Esophagus squamous epithelium (tissue), 5 donors: Measurements from ENCODE around the gene SPATS2. TPM values are rescaled to one million over a fixed set of nuclear protein-coding genes. Genes with fewer than 3 reads are reported as not detected.

Experiments
- DNase-seq: peaks from one replicate; lab custom pipeline; 2025; lab: John Stamatoyannopoulos, UW
- H3K27ac ChIP-seq, 4 donors: fragments of 200-600 bp; sonication (generic); one replicate each; pipeline ENCODE4 v1.5.1; 2016 to 2019; ENCODE audit warnings: mild to moderate bottlenecking in 1 of 4
- H3K27me3 ChIP-seq, 4 donors: fragments of 200-600 bp; sonication (generic); 1 replicate in 3 of 4; 2 replicates in 1 of 4; pipeline versions ENCODE4 v1.5.1 to v1.6.0; 2017 to 2021; ENCODE audit warnings: antibody characterized with exemption in 1 of 4
- H3K36me3 ChIP-seq, 3 donors: fragments of 200-600 bp; sonication (generic); one replicate each; pipeline ENCODE4 v1.5.1; 2016 to 2019
- H3K4me1 ChIP-seq, 3 donors: fragments of 200-600 bp; sonication (generic); one replicate each; pipeline ENCODE4 v1.5.1; 2017 to 2019
- H3K4me3 ChIP-seq, 4 donors: fragments of 200-600 bp; sonication (generic); 1 replicate in 3 of 4; 2 replicates in 1 of 4; pipeline ENCODE4 v1.5.1; 2016 to 2019; ENCODE audit warnings: mild to moderate bottlenecking in 2 of 4, moderate library complexity in 1 of 4
- H3K9me3 ChIP-seq, 3 donors: fragments of 200-600 bp; sonication (generic); one replicate each; pipeline ENCODE4 v1.5.1; 2016 to 2019
- CTCF ChIP-seq, 6 experiments: fragments of 450-650 bp in 4 of 6; fragments of 200-600 bp in 2 of 6; sonication (generic) in 2 of 6; IDR thresholded peaks; one replicate each; pipeline ENCODE4 v1.5.1; 2016 to 2019; ENCODE audit warnings: antibody characterized with exemption in 6 of 6, mild to moderate bottlenecking in 4 of 6, moderate library complexity in 4 of 6
- POLR2A ChIP-seq, 4 donors: fragments of 450-650 bp; IDR thresholded peaks; one replicate each; pipeline ENCODE4 v1.6.1; 2017; ENCODE audit warnings: antibody characterized with exemption in 4 of 4, mild to moderate bottlenecking in 4 of 4, moderate library complexity in 3 of 4
- WGBS, 2 donors: methylation state at CpG; one replicate each; pipeline ENCODE4 v1.1.5; 2018; 5-methylcytosine and 5-hydroxymethylcytosine counted together
- intact Hi-C: fragments of 100-400 bp; cut with DNase I; formaldehyde crosslinking; loops from one replicate; pipeline ENCODE4 v1.15.0; 2022
- total RNA-seq, 4 donors: library from RNA; depleted of rRNA; stranded (reverse); fragments of >200 nt; gene quantifications; one replicate each; pipeline ENCODE4 v1.1.0, GENCODE V29; 2016
- donor health status: DM: yes; HTN: yes; CAD: no.

Gene SPATS2
- total RNA-seq, 4 donors from 2014 or later, result 4.8 to 9.8 (median 8.5) TPM

DNA sequence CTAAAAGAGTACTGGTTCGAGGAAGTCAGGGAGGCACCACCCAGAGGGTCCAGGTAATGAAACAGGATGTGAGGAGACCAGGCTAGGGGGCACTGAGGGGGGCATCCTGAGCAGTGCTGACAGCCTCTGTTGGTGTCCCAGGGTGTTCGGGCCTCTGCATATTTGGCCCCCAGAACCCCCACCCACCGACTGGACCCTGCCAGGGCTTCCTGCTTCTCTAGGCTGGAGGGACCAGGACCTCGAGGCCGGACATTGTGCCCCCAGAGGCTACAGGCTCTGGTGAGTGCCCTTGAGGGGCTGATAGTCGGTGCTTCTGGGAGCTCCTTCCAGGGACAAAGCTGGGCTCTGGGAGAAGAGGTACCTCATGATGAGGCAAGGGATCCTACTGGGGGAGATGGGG is 41.7 kb upstream of the SPATS2 start:
- intact Hi-C loops, result no loop called here
- TF ChIP-seq POLR2A (IDR thresholded peaks at IDR 0.05), result no peak
- TF ChIP-seq CTCF (IDR thresholded peaks at IDR 0.05), result no peak
- H3K4me3 ChIP-seq, result no peak overlapping the region
- 80% methylated on average over 1 of the region's 6 CpGs; no CpG with 5 or more reads in 1 of the 2 donors for WGBS, 2 donors
- H3K9me3 ChIP-seq, result no peaks in the 10 kb centered on the region
- peaks cover 0 to 4% (median 0%) of the 10 kb centered on the region in 4 donors for H3K27me3 ChIP-seq
- DNase-seq, result no peak
- no peak overlapping the region for H3K27ac ChIP-seq
- peaks cover 8 to 19% (median 12%) of the 10 kb centered on the region in 3 donors for H3K4me1 ChIP-seq
- H3K36me3 ChIP-seq, result peaks cover 0 to 8% (median 0%) of the 10 kb centered on the region in 3 donors

GRCh38 chr12:49327368-49327767 is 39.9 kb upstream of the SPATS2 start:
- H3K4me1 ChIP-seq, result peaks cover 8 to 19% (median 8%) of the 10 kb centered on the region in 3 donors
- no peak for DNase-seq
- TF ChIP-seq POLR2A (IDR thresholded peaks at IDR 0.05) (no peak), CTCF (IDR thresholded peaks at IDR 0.05) (no peak)
- H3K9me3 ChIP-seq, result no peaks in the 10 kb centered on the region
- H3K36me3 ChIP-seq, result peaks cover 0 to 8% (median 0%) of the 10 kb centered on the region in 3 donors
- intact Hi-C loops, result no loop called here
- peaks cover 0 to 19% (median 0%) of the 10 kb centered on the region in 4 donors for H3K27me3 ChIP-seq
- no peak overlapping the region for H3K4me3 ChIP-seq
- H3K27ac ChIP-seq, result no peak overlapping the region

DNA sequence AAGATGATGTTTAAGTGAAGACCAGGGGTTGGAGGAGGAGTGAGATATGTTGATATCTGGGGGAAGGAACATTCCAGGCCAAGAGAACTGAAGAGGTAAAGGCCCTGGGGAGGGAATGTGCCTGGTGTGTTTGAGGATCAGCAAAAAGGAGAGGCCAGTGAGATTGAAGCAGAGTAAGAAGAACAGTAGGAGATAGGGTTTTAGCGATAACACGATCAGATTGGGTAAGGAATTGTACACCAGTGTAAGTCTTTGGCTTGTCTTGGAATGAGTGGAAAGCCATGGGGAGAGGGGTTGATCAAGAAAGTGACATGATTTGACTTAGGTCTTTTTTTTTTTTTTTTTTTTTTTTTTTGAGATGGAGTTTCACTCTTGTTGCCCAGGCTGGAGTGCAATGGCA is 39.4 kb upstream of the SPATS2 start:
- Histone ChIP-seq H3K4me1 (peaks cover 7 to 22% (median 10%) of the 10 kb centered on the region in 3 donors), H3K36me3 (peaks cover 0 to 8% (median 0%) of the 10 kb centered on the region in 3 donors), H3K4me3 (no peak overlapping the region), H3K27ac (no peak overlapping the region), H3K27me3 (peaks cover 0 to 24% (median 0%) of the 10 kb centered on the region in 4 donors), H3K9me3 (no peaks in the 10 kb centered on the region)
- no peak for DNase-seq
- intact Hi-C loops, result no loop called here
- no peak for TF ChIP-seq POLR2A (IDR thresholded peaks at IDR 0.05)
- no peak for TF ChIP-seq CTCF (IDR thresholded peaks at IDR 0.05)
- 89 to 96% methylated on average over 2 of the region's 2 CpGs for WGBS, 2 donors

DNA sequence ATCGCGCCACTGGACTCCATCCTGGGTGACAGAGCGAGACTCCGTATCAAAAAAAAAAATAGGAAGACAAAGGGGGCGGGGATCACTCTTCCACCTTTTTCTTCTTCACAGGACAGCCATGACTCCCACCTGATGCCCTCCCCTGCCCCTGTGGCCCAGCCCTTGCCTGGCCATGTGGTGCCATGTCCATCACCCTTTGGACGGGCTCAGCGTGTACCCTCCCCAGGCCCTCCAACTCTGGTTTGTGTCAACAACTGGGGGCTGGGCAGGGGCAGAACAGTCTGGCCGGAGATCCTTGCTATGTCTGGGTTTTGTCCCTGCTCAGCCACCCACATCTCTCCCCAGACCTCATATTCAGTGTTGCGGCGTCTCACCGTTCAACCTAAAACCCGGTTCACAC is 38.4 kb upstream of the SPATS2 start:
- WGBS, 2 donors, result 90 to 94% methylated on average over 3 to 6 of the region's 12 CpGs
- Histone ChIP-seq H3K36me3 (peaks cover 0 to 8% (median 0%) of the 10 kb centered on the region in 3 donors), H3K27me3 (peaks cover 0 to 33% (median 0%) of the 10 kb centered on the region in 4 donors), H3K9me3 (no peaks in the 10 kb centered on the region), H3K4me3 (no peak overlapping the region), H3K27ac (no peak overlapping the region), H3K4me1 (peaks cover 1 to 20% (median 6%) of the 10 kb centered on the region in 3 donors)
- intact Hi-C loops, result no loop called here
- TF ChIP-seq POLR2A (IDR thresholded peaks at IDR 0.05) (no peak), CTCF (IDR thresholded peaks at IDR 0.05) (no peak)
- DNase-seq, result no peak

DNA sequence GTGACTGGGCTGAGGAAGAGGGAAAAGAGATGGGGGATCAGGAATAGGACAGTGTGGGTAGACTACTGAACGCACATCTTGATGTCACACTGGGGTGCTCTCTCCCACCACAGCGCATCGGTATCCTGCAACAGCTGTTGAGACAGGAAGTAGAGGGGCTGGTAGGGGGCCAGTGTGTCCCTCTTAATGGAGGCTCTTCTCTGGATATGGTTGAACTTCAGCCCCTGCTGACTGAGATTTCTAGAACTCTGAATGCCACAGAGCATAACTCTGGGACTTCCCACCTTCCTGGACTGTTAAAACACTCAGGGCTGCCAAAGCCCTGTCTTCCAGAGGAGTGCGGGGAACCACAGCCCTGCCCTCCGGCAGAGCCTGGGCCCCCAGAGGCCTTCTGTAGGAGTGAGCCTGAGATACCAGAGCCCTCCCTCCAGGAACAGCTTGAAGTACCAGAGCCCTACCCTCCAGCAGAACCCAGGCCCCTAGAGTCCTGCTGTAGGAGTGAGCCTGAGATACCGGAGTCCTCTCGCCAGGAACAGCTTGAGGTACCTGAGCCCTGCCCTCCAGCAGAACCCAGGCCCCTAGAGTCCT is 37.1 kb upstream of the SPATS2 start:
- Histone ChIP-seq H3K36me3 (peaks cover 0 to 8% (median 0%) of the 10 kb centered on the region in 3 donors), H3K27me3 (peaks cover 0 to 47% (median 6%) of the 10 kb centered on the region in 4 donors), H3K4me1 (peaks cover 0 to 17% (median 5%) of the 10 kb centered on the region in 3 donors), H3K9me3 (no peaks in the 10 kb centered on the region), H3K27ac (no peak overlapping the region), H3K4me3 (no peak overlapping the region)
- TF ChIP-seq CTCF (IDR thresholded peaks at IDR 0.05) (no peak), POLR2A (IDR thresholded peaks at IDR 0.05) (no peak)
- intact Hi-C loops, result no loop called here
- 91 to 97% methylated on average over 3 to 5 of the region's 7 CpGs for WGBS, 2 donors
- no peak for DNase-seq
